Measurements from ENCODE around the gene GRM7. TPM values are rescaled to one million over a fixed set of nuclear protein-coding genes. Genes with fewer than 3 reads are reported as not detected.

Gene GRM7
- total RNA-seq, 1 experiment from 2014 or later: not detected

DNA sequence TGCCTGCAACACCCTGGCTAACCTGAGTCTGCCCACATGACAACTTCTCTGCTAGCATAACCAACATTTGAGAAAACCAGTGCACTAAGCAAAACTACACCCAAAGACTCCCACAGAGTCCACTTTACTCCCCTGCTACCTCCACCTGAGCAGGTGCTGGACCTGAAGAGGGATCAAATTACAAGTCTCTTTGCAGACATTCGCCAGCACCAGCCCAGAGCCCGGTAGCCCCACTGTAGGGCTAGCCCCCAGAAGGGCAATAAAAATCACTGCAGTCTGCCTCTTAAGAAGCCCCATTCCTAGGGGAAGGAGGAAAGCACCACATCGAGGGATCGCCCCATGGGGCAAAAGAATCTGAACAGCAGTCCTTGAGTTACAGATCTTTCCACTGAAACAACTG lies 472.2 kb downstream of the GRM7 start:
- no peak overlapping the region for H3K9ac ChIP-seq (ENCODE audit: low read length)
- CTCF ChIA-PET: no interaction called here
- ATAC-seq: no peak
- no peaks in the 10 kb centered on the region for H3K36me3 ChIP-seq (ENCODE audit: control insufficient read depth in 1 of 2, insufficient read depth in 2 of 2, low read length in 2 of 2)
- no peaks in the 10 kb centered on the region for H4K20me1 ChIP-seq (ENCODE audit: insufficient read depth)
- BruUV-seq (replicated peaks): no TSS peak
- H3K4me1 ChIP-seq (ENCODE audit: control insufficient read depth in 1 of 2, insufficient read depth in 2 of 2, low read length in 2 of 2): no peaks in the 10 kb centered on the region
- no peaks in the 10 kb centered on the region for H3K9me3 ChIP-seq (ENCODE audit: control insufficient read depth in 1 of 2, insufficient read depth in 1 of 2, low read depth in 1 of 2, low read length in 2 of 2)
- no peaks in the 10 kb centered on the region for H3K79me2 ChIP-seq (ENCODE audit: insufficient read depth, low read length)
- H2AFZ ChIP-seq (ENCODE audit: low read depth, low read length, poor library complexity, severe bottlenecking): no peak overlapping the region
- TF ChIP-seq SRF (IDR thresholded peaks at IDR 0.05; ENCODE audit: low read depth): no peak
- TF ChIP-seq CEBPB (IDR thresholded peaks at IDR 0.05; ENCODE audit: low read depth): no peak
- no peak for TF ChIP-seq EZH2 (IDR thresholded peaks at IDR 0.05)
- TF ChIP-seq, protein P1, sequence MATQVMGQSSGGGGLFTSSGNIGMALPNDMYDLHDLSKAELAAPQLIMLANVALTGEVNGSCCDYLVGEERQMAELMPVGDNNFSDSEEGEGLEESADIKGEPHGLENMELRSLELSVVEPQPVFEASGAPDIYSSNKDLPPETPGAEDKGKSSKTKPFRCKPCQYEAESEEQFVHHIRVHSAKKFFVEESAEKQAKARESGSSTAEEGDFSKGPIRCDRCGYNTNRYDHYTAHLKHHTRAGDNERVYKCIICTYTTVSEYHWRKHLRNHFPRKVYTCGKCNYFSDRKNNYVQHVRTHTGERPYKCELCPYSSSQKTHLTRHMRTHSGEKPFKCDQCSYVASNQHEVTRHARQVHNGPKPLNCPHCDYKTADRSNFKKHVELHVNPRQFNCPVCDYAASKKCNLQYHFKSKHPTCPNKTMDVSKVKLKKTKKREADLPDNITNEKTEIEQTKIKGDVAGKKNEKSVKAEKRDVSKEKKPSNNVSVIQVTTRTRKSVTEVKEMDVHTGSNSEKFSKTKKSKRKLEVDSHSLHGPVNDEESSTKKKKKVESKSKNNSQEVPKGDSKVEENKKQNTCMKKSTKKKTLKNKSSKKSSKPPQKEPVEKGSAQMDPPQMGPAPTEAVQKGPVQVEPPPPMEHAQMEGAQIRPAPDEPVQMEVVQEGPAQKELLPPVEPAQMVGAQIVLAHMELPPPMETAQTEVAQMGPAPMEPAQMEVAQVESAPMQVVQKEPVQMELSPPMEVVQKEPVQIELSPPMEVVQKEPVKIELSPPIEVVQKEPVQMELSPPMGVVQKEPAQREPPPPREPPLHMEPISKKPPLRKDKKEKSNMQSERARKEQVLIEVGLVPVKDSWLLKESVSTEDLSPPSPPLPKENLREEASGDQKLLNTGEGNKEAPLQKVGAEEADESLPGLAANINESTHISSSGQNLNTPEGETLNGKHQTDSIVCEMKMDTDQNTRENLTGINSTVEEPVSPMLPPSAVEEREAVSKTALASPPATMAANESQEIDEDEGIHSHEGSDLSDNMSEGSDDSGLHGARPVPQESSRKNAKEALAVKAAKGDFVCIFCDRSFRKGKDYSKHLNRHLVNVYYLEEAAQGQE (IDR thresholded peaks at IDR 0.05; ENCODE audit: low read depth): no peak
- TF ChIP-seq, protein P2, sequence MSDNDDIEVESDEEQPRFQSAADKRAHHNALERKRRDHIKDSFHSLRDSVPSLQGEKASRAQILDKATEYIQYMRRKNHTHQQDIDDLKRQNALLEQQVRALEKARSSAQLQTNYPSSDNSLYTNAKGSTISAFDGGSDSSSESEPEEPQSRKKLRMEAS (IDR thresholded peaks at IDR 0.05): no peak
- no peak for TF ChIP-seq SIN3A (IDR thresholded peaks at IDR 0.05; ENCODE audit: low read depth)
- no peak for TF ChIP-seq ZFX (IDR thresholded peaks at IDR 0.05)
- TF ChIP-seq JUND (IDR thresholded peaks at IDR 0.05): no peak
- no peak for TF ChIP-seq SP1 (IDR thresholded peaks at IDR 0.05; ENCODE audit: low read depth)
- TF ChIP-seq, protein P3, sequence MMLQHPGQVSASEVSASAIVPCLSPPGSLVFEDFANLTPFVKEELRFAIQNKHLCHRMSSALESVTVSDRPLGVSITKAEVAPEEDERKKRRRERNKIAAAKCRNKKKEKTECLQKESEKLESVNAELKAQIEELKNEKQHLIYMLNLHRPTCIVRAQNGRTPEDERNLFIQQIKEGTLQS (IDR thresholded peaks at IDR 0.05): no peak
- TF ChIP-seq, protein P4, sequence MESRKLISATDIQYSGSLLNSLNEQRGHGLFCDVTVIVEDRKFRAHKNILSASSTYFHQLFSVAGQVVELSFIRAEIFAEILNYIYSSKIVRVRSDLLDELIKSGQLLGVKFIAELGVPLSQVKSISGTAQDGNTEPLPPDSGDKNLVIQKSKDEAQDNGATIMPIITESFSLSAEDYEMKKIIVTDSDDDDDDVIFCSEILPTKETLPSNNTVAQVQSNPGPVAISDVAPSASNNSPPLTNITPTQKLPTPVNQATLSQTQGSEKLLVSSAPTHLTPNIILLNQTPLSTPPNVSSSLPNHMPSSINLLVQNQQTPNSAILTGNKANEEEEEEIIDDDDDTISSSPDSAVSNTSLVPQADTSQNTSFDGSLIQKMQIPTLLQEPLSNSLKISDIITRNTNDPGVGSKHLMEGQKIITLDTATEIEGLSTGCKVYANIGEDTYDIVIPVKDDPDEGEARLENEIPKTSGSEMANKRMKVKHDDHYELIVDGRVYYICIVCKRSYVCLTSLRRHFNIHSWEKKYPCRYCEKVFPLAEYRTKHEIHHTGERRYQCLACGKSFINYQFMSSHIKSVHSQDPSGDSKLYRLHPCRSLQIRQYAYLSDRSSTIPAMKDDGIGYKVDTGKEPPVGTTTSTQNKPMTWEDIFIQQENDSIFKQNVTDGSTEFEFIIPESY (IDR thresholded peaks at IDR 0.05; ENCODE audit: extremely low read depth, insufficient replicate concordance, low read length): no peak
- TF ChIP-seq RAD21 (IDR thresholded peaks at IDR 0.05; ENCODE audit: low read depth): no peak
- TF ChIP-seq POLR2AphosphoS5 (IDR thresholded peaks at IDR 0.05; ENCODE audit: low read depth, low read length): no peak
- no peak for TF ChIP-seq ELF1 (IDR thresholded peaks at IDR 0.05; ENCODE audit: borderline replicate concordance, low read depth)
- TF ChIP-seq FOSL1 (IDR thresholded peaks at IDR 0.05; ENCODE audit: low read depth): no peak
- no peak overlapping the region for H3K27ac ChIP-seq (ENCODE audit: low read depth, low read length)
- no peak overlapping the region for H3K4me2 ChIP-seq (ENCODE audit: low read length)
- no peaks in the 10 kb centered on the region for H3K27me3 ChIP-seq (ENCODE audit: insufficient read depth, low read length)
- no peak for DNase-seq (ENCODE audit: low read depth, low spot score)
- H3K9me2 ChIP-seq (ENCODE audit: insufficient read depth): no peaks in the 10 kb centered on the region
- intact Hi-C loops (cut with micrococcal nuclease): no loop called here
- RAD21 ChIA-PET (ENCODE audit: low non-redundant PET in 1 of 2, low total read pairs in 2 of 2, uncharacterized antibody in 2 of 2, unreplicated experiment in 2 of 2): no interaction called here
- no peak overlapping the region for H3K4me3 ChIP-seq (replicated peaks in 1 of 2; ENCODE audit: low read depth in 1 of 2, low read length in 2 of 2)
- POLR2A ChIA-PET: no interaction called here
